Hepatocyte (in vitro differentiated cells): ENCODE measurements around the gene OR4K14.

Experiments
- EZH2 ChIP-seq: fragments of 200-600 bp; sonication (generic); IDR thresholded peaks from 2 replicates; pipeline ENCODE4 v1.6.1; 2016; ENCODE audit warnings: antibody characterized with exemption, mild to moderate bottlenecking, borderline replicate concordance
- EZH2phosphoT487 ChIP-seq: fragments of 200-600 bp; sonication (generic); IDR thresholded peaks from one replicate; pipeline ENCODE4 v1.6.1; 2018; ENCODE audit warnings: antibody characterized with exemption, mild to moderate bottlenecking, low read depth, moderate library complexity; ENCODE audit not compliant: unreplicated experiment, severe bottlenecking
- TF ChIP-seq, protein P1 (sequence below): fragments of 200-600 bp; sonication (generic); IDR thresholded peaks from 2 replicates; pipeline ENCODE4 v1.5.1; 2016; ENCODE audit warnings: antibody characterized with exemption, mild to moderate bottlenecking; ENCODE audit not compliant: poor library complexity

- TF ChIP-seq, protein P1, sequence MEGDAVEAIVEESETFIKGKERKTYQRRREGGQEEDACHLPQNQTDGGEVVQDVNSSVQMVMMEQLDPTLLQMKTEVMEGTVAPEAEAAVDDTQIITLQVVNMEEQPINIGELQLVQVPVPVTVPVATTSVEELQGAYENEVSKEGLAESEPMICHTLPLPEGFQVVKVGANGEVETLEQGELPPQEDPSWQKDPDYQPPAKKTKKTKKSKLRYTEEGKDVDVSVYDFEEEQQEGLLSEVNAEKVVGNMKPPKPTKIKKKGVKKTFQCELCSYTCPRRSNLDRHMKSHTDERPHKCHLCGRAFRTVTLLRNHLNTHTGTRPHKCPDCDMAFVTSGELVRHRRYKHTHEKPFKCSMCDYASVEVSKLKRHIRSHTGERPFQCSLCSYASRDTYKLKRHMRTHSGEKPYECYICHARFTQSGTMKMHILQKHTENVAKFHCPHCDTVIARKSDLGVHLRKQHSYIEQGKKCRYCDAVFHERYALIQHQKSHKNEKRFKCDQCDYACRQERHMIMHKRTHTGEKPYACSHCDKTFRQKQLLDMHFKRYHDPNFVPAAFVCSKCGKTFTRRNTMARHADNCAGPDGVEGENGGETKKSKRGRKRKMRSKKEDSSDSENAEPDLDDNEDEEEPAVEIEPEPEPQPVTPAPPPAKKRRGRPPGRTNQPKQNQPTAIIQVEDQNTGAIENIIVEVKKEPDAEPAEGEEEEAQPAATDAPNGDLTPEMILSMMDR, result no peak
- TF ChIP-seq EZH2phosphoT487 (no peak), EZH2 (no peak)
Measured at GRCh38 chr14:20044243-20044642, 25.1 kb upstream of the OR4K14 start.
